GM18951 (cell line): Measurements from ENCODE around the gene CCDC82.

Experiments used
- POLR2A ChIP-seq: IDR thresholded peaks from 4 replicates; pipeline ENCODE4 v1.6.1; 2011; ENCODE audit warnings: mild to moderate bottlenecking; ENCODE audit not compliant: insufficient read length, insufficient read depth; ENCODE audit errors: extremely low read depth
- in situ Hi-C: fragments of 300-500 bp; cut with MboI; formaldehyde crosslinking; loops from one replicate; pipeline ENCODE4 v1.12.0; 2022; ENCODE audit warnings: low sequenced_read_pairs, mixed read lengths, inconsistent platforms; ENCODE audit not compliant: unreplicated experiment

The CCDC82 gene

DNA sequence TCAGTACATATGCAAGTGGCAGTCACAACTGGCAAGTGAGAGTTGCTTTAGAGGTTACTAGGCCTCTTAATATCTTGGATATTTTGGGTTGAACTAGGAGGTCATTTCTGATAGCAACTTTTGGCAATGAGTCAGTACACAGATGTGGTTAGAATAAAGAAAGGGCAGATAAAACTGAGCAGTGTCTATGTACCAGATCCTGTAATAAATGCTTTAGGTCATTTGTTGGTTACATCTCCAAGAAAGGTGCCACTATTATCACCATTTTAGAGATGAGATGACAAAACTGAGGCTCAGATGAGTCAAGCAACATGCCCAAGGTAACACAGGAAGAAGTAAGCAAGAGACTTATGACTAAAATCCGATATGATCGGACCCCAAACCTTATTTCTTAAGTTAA is 71.7 kb downstream of the CCDC82 start:
- TF ChIP-seq POLR2A, result no peak
- in situ Hi-C loops, result no loop called here

GRCh38 chr11:96317571-96317970 is 72.1 kb downstream of the CCDC82 start:
- no peak for TF ChIP-seq POLR2A
- in situ Hi-C loops, result no loop called here

- TF ChIP-seq POLR2A, result no peak
- in situ Hi-C loops, result no loop called here
Observed at GRCh38 chr11:96316869-96317268, 72.8 kb downstream of the CCDC82 start.

- in situ Hi-C loops, result no loop called here
- TF ChIP-seq POLR2A, result no peak
Observed at GRCh38 chr11:96315476-96315875, 74.2 kb downstream of the CCDC82 start.

DNA sequence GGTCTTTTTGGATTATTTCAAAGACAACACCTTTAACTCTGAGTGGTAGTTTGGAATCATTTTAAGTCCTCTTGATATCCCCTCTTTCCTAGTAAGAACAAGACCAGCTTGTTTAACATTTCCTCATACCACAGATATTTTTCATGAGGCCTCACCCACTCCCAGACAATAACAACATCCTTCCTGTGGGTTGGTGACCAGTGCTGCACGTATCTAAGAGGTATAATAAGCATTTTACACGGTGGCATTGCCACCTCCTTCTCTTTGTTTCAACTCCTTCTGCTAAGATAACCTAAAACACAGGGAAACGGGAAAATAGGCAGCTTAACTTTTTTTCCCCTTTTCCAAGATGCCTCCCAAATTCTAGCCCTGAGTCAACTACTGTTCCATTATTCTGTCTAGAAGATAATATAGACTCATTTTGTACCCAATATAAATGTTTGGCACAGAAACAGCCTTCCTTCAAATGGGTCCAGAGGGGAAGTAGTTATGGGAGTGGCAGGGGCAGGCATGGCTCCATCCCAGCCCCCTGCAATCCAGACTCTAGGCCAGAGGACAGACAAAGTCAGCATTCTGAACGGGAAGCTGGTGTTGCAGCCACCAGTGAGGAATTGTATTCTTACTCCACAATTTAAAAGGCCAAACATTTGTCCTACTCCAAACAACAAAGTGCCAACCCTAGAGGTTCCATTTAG is 75.2 kb downstream of the CCDC82 start:
- TF ChIP-seq POLR2A, result no peak
- in situ Hi-C loops, result no loop called here

DNA sequence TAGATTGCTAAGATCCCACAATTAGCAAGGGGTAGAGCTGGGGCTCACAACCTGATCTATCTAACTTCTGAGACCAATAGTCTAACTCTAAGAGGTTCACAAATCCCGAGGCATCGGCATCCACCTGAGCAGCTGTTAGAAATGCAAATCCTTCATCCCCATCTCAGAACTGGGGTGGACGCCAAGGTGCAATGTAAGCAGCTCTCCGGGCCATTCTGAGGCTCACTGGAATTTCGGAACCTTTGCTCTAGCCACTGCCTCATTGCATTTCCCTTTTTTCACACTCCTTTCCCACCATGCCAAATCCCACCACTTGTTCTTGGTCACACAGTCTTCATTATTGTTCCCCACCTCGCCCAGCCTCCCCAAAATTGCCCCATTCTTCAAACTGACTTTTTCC is 76.5 kb downstream of the CCDC82 start:
- no peak for TF ChIP-seq POLR2A
- in situ Hi-C loops, result no loop called here

DNA sequence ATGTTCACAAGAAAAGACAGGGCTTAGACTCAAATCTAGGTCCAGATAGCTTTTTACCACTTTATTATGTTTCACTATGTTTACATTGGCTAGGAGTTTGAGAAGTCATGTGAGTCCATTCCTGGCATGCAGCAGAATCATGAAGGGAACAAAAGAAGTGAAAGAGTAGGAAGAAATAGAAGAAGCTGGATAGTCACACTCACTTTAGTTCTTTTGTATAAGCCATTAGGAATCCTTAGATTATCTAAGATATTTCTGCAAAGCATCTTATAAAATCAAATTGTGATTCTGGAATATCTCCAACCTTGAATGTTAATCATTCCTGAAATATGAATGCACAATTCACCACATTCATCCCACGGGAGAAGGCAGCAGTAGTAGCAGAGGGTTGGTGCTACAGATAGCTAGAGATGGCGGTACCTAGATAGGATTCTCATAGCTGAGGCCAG is 78.6 kb downstream of the CCDC82 start:
- in situ Hi-C loops, result no loop called here
- no peak for TF ChIP-seq POLR2A

DNA sequence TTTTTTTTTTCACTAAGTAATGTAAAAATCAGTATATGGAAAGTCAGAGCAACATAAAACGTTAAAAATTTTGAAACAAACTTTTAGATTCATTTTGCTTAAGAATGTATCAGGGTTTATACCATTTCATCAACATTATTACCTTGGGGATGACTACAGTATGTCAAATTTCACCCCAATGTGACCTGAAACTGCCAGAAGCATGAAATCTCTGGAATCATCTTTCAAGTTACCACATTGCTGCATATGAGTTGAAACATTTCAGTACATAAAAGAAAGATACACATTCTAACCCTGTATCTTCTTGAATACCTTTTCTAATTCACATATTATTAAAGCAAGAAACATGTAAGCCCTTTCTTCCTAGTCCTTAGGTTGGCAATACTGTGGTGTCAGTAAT is 79.5 kb downstream of the CCDC82 start:
- no peak for TF ChIP-seq POLR2A
- in situ Hi-C loops, result no loop called here

DNA sequence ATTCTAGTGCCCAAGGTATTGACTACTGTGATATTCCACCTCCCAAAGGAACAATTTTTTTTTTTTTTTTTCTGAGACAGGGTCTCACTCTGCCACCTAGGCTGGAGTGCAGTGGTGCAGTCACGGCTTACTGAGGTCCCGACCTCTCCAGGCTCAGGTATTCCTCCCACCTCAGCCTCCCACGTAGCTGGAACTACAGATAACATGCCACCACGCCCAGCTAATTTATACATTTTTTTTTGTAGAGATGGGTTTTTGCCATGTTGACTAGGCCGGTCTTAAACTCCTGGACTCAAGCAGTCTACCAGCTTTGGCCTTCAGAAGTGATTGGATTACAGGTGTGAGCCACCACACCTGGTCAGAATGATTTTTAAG is 80.1 kb downstream of the CCDC82 start:
- TF ChIP-seq POLR2A, result no peak
- in situ Hi-C loops, result no loop called here

DNA sequence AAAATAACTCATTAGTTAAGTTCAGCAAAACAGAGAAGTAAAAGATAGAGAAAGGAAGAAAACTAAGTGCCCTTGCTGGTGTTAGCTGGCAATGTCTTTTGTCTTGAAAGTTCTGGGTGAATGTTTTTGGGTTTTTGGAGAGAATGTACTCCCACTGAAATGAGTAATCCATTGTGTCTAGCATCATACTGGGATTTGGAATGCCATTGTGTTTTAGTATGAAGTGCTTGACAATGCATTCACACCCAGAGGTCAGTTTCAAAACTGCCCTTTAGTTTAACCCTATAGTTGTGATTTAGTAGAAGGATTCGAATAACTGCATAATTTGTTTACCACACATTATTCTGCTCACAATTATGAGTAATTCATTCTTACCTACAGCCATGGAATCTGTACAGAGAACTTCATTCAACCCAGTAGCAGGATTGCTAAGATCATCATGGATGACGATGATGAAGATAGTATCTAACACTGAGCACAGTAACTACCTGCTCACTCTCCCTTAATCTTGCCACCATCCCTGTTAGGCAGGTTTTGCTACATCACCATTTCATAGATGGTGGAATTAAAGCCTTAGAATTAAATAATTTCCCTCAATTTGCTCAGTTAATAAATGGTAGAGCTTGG is 80.6 kb downstream of the CCDC82 start:
- in situ Hi-C loops, result no loop called here

DNA sequence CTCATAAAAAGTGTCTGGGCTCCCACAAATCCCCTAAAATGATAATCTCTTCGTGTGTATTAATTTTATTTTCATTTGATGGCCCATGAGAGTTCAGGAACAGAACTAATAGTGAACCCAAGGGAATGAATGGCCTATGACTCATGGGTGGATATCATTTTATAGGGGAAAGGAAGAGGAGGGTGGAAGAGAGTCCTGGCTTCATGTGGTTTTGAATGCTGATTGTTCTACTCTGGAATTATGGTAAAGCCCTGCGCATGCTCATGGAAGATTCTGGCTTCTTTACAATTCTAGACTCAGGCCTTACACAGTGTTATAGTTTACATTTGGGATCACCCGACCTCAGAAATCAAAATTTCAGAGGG is 82.0 kb downstream of the CCDC82 start:
- in situ Hi-C loops, result no loop called here
- TF ChIP-seq POLR2A, result no peak

More for the DNA sequence above, 80.6 kb downstream of the CCDC82 start:
- no peak for TF ChIP-seq POLR2A

DNA sequence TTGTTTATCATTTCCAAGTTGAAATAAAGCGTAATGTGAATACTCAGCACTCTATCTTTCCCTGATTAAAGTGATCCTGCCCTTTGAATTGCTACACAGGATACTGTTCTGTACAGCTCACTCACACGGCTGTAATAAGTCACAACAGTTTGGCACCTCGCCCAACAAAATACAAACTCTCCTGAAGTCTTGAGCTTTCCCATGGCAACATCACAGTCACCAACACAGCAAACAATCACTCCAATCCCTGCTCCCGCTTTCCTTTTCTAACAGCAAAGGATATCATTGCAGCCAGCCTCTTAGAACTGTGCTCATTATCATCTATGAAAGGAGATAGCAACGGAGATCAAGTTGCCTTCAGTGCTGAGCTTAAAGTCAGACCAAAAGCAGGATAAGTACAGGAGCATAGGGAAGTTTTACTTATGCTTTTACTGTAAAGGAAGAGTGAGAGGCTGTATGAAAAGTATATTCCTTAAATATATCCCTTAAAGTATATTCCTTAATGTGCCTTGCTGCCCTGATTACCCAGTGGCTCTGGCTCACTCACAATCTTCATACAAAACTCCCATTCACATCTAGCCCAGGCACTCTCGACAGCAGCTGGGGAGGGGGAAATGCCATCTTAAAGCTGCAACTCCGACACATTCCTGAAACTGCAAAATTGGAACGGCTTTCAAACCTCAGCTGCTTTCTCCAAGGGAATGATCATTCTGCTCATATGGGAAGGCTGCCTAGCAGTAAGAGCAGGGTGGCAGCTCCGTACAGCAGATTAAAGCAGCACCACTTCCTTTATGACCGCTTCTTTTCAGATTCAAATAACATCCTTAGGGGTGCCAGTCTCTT is 82.6 kb downstream of the CCDC82 start:
- in situ Hi-C loops, result no loop called here
- TF ChIP-seq POLR2A, result no peak

DNA sequence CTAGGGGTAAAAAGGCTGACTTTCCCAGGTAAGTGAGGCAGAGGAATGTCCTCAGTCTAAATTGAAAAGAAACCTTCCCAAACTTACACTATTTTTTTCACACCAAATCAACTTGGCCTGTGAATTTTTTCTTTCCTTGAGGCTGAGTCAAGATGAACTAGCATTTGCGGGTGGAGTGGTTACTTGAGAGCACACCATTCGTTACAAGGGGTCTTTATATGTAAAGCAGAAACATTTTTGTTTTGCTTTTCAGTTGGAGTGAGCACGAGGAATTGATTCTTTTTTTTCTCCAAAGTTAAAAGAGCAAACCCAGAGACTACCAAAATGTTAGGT is 83.1 kb downstream of the CCDC82 start:
- no peak for TF ChIP-seq POLR2A
- in situ Hi-C loops, result no loop called here

DNA sequence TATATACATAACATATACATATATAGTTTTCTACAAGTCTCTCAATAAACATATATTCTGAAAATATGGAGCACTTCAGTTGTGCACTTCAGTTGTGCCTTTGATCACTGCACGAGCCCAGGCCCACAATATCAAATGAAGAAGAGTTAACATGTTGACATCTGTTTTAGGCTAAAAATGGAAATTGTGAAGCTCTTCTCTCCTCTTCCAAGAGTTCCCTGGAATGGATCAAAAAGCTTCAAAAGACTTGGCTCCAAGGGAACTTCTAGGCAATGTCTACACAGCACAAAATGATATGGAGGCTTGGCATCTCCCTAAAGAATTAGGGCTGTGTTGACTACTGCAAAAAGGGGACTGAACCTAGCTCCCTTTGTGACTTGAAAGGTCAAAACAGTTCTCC is 83.6 kb downstream of the CCDC82 start:
- in situ Hi-C loops, result no loop called here
- TF ChIP-seq POLR2A, result no peak

- in situ Hi-C loops, result no loop called here
Observed at GRCh38 chr11:96303980-96304379, 85.7 kb downstream of the CCDC82 start.

More at GRCh38 chr11:96303980-96304379, 85.7 kb downstream of the CCDC82 start:
- no peak for TF ChIP-seq POLR2A
